HG03432 (cell line): ENCODE results near the gene CRNN.

ENCODE experiments used
- ATAC-seq: cut with Tn5 transposase; IDR thresholded peaks from one replicate; pipeline ENCODE4 v1.9.1; 2021; ENCODE audit warnings: mild to moderate bottlenecking, moderate library complexity; ENCODE audit not compliant: unreplicated experiment

CRNN gene

DNA sequence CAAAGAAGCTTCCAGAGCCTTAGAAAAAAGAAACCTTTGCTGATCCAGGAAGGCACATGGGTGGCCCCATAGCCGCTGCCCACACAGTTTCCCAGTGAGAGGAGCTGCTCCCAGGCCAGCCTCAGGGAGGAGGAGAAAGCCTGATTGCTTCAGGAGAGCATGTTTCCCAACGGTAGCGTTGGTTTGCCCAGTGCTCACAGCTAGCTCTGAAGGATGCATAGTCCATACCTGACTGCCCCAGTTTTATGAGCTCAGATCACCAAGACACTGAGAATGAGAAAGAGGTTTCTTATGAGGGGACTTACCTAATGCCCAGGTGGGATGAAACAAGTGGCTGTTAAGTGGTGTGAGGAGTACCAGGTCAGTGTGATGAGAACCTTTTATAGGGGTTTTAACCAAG lies at the start of gene CRNN:
TSS of gene CRNN (minus strand) at position 355 of the 400 bp plus-strand sequence. CDS start 2,030 bp downstream, outside the sequence.
- no peak for ATAC-seq

DNA sequence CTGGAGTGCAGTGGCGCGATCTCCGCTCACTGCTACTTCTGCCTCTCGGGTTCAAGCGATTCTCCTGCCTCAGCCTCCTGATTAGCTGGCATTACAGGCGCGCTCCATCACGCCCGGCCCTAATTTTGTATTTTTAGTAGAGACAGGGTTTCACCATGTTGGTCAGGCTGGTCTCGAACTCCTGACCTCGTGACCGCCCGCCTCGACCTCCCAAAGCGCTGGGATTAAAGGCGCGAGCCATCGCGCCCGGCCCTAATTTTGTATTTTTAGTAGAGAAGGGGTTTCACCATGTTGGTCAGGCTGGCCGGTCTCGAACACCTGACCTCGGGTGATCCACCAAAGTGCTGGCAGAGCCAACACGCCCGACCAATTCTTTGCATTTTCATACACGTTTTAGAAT lies 48.6 kb upstream of the CRNN start:
- no peak for ATAC-seq

DNA sequence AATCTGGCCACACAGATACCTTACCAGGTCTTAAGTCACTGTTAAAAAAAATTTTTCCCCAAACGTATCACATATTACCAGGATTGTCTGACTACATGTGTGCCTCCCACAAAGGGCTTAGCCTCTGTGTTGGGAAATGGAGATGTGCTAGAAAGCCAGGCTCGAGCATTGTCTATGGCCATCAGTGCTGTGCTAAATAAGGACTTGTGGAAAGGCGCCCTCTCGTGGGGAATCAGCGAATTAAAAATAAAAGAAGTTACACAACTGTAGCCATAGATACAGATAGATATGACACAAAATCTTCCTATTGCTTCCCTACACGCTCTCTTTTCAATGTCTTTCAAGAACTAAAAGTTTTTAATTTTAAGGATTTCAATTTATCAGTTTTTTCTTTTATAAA lies 47.5 kb upstream of the CRNN start:
- ATAC-seq = no peak

DNA sequence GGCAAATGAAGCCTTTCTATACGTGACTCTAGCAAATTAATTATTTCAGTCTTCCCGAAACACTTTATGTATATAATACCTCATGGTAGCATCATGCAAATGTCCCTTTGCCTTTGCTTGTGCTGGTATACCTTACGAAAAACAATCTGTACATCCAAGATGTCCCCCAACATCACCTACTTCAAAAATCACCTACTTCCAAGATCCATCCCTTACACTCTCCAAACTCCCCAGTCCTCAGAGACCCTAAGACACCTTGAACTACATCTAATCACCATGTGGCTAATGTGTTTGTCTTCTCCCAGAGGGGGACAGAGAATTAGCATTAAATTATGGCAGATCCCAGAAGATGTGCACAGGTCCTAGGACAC lies 46.5 kb upstream of the CRNN start:
- no peak for ATAC-seq

DNA sequence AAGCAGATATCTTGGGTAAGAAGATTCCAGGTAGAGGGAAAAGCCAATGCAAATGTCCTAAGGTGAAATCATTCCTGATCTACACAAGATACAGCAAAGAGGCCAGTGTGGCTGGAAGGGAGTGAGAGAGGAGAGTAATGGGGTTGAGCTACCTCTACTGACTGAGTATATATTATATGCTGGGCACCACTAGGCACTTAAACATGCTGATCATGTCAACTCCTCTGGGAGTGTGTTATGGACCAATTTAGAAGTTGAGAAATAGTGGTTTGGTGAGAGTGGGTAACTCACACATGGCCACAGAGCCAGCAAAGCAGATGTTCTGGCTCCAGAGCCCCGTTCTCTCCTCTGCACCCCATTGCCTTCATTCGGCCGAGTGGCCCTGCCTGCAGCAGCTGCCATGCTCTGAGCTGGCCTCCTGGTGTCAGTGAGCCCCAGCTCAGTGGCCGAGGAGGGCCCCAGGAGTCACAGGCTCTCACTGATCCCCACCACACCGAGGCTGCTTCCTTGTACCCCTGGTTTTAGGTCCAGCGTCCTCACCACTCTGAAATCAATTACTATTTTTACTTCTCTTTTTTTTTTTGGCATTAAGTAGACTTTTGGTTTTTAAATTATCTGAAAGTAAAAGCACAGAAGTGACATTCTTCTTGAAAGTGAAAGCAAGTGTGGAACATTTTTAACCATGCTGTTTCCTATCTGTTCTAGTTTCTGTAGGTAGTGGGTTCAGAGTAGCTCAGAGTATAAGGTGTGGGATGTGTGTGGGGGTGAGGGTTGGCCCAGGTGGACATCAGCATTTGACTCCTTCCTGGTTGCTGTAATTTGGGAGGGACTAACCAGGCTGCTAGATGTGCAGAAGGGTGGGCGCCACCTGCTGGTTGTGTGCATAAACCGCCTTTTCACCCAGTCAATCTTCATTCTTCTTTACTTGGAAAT lies 45.8 kb upstream of the CRNN start:
- peak; percentile 95 for ATAC-seq

DNA sequence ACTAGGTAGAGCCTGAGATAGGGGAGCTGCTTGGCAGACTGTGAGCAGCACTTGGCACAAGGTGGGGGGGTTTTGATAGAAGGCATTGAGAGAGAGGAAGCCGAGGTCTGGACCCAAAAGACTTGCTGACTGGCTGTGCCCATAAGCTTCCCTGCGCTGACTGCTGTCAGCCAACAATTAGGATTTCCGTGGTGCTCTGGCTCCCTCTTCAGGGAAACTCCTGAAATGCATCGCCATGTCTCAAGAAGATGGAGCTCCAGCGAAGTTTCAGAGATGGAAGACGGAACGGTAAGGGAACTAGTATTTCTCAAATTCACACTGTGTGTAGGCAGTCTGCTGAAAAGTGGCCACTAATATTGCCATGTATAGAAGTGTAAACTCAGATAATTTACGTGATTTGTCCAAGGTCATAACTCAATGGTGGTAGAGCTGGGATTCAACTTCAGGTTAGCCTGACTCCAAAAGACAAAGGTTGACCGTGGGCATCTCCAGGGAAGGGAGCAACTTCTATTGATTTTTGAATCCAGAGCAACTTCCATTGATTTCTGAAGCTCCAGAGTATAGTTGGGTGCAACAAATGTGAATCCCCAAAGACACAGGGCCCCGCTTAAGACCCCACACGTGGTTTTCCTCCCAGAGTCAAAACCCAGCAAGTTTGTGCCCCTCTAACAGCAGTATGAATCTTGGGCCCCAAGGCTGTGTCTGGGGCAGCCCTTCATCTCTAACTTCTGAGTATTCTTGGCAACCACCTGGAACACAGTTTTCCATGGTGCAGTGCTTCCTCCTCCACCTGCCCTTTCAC lies 44.5 kb upstream of the CRNN start:
- peak; percentile 22 for ATAC-seq

DNA sequence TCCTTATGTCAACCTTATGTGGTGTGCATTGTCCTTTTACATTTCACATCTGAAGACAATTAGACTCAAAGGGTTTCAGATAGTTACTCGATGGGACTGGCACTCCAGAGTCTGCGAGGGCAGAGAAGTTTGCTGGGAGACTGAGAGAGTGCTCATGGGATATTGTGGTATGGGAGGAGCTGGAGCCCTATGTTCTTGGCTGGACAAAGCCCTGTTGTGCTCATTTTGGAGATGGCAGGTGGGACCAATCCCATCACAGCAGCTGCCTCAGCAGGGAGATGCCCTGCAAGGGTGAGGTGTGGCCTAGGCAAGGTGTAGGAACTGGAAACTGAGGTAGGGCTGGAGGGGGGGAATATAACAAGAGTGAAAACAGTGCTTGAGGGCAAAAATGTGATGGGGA lies 43.5 kb upstream of the CRNN start:
- ATAC-seq = no peak

DNA sequence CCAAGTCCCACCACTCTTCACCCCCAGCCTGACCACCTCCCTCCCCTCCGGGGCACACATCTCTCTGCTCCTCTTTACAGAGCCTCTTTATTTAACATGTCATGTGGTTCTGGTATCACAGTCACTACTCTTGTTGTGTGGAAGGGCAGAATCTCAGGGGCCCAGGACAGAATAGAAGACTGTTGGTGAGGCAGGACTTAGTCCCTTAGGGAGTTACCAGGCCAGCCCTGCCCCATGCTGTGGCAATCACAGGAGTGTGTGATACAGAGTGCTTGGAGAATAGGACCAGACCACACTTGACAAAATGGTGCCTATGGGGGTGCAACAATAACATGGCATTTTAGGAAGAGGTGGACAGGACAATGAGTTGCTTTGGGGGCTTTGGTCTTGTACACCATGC lies 43.0 kb upstream of the CRNN start:
- no peak for ATAC-seq

DNA sequence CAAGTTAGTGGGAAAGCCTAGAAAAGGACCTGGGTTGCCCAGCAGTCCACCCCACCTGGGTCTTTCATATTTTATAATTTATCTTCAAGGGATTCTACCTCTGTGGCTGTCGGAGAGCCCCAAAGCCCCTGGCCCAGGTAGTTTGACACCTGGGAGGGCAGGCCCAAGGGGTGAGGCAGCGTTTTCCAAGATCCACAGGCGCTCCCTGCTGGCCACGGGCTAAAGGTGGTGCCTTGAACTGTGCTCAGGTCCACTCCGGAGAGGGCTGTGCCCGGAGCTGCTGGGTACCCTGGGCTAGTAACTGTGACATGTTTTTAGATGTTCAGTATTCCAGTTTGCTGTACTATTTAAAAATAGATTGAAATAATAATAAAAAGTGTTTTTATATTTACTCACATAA lies 37.2 kb upstream of the CRNN start:
- ATAC-seq = no peak

DNA sequence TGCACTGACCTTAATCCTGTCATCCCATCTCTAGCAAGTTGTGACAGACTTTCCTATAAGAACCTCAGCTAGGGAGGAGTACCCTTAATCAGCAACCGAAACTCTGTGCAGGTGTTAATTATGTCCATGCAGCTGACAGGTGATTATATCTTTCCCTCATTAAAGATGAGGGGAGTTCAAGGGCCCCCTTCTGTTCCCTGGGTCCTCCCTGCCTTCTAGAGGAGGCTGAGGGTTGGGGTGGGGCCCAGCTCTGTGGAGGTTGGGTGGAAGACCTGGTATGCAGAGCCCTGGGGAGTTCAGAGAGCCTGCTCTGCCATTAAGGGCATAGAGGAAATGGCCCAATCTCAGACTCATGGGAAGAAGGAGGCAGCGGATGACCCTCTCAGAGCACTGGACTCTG lies 35.6 kb upstream of the CRNN start:
- ATAC-seq = no peak

DNA sequence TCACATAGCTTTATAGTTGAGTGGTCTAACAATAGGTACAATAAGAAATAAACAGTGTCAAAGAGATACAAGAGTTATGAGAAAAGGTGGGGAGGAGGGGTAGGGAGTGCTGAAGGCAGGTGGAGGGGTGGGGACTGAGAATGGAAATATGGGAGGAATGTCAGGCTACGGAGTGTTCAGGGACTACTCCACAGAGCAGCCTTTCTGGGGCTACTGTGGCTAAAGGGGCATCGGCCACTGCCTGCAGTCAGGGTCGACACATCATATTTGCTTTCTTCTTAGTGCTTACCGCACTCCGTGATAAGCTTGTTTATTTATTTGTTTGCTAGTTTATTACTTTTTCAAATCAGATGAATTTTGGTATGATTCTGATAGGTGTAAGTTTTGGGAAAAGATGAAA lies 34.4 kb upstream of the CRNN start:
- no peak for ATAC-seq

DNA sequence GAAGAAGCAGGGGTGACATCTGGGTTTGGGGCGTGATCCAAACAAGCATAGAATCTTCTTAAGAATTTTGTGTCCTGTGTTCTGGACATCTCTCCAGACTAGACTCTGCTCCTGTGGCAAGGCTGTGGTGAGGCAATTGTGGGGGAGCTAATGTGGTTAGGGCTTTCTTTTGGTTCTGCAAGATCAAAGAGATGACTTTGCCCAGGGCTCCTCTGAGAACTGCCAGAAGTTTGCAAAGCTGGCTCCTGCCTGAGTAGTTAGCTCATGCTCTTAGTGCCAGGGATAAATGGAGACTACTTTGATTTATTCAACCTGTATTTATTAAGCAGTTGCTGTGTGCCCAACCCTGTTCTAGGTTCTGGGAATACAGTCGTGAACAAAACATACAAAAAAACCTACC lies 34.0 kb upstream of the CRNN start:
- ATAC-seq = no peak

DNA sequence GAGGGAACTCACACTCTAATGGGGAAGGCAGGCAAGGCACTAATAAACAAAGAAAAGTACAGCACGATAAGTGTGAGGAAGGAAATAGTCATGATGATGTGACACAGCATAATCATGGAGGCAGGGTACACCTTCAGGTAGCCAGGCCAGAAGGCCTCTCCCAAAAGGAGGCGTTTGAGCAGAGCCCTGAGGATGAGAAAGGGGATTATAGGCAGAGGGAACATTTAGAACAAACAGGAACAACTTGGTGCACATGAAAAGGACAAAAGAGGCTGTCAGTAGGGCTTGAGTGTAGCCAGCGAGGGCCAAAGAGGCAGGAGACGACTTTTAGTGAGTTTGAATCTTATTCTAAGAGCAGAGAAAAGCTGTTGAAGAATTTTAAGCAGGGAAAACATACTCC lies 33.4 kb upstream of the CRNN start:
- ATAC-seq = no peak

DNA sequence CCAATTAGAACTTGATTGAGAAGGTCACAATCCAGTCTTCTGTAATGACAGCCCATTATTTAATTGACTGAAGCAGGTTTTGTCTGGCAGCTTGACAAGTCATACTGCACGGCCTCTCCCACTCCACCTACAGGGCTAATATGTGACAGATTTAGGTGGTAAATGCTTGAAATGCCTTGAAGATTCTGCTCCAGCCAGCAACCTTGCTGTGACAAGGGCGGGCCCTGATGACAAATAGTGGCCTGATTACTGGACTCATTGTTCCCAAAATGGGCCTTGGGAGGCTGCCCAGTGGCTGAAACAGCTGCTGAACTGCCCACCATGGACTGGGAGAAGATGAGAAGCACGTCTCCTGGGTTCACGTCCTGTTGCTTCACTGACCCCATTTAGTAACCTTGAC lies 30.0 kb upstream of the CRNN start:
- no peak for ATAC-seq

DNA sequence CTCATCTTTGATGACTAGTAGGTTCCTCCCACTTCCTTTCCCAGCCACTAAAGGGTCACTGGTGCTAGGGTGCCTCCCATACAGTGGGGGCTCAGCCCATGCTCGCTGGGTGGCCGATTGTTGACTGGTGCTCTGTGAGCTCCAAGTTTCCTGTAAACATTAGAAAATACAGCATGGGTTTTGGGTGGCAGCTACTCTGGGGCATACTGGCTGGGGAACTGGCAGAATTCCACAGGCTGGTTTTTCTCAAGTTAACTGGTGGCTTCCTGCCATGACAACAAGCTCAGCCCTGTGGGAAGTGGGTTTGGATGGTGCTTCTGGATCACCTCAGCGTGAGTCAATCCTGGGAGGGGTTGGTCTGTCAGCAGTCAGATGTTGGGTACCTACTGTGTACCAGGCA lies 28.7 kb upstream of the CRNN start:
- no peak for ATAC-seq

DNA sequence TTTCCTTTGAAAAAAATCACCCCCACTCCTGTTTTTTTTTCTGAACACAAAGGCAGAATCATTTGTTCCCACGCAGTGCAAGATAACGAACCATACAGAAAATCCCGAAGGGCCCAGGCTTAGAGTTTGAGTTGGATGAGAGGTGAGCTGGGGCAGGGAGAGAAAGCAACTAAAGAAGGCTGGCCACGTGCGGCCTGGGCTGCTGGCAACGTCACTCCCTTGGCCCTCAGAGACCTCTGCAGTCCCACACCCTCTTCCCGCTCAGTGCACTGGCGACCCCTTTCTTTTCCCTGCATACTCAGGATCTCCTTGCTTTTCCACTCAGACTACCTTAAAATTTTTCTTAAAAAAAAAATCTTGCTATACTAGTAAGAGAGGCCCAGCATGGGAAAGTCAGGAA lies 28.2 kb upstream of the CRNN start:
- ATAC-seq = no peak

DNA sequence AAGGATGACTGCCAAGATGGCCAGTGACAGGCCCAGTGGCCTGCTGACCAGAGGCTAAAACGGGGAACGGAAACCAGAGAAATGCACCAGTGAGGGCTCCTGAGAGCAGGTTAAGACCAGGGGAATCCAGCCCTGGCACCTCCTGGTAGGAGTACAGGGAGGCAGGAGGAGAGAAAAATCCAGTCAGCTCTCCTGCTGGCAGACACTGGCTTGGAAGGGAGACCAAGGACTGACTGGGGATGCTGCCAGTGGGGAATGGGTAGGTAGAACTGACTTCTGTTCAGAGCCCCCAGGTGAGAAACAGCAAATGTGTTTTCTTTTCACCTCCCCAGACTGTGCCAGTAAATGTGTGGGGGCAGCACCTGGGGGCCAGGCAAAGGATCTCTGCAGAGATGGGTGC lies 27.7 kb upstream of the CRNN start:
- no peak for ATAC-seq

DNA sequence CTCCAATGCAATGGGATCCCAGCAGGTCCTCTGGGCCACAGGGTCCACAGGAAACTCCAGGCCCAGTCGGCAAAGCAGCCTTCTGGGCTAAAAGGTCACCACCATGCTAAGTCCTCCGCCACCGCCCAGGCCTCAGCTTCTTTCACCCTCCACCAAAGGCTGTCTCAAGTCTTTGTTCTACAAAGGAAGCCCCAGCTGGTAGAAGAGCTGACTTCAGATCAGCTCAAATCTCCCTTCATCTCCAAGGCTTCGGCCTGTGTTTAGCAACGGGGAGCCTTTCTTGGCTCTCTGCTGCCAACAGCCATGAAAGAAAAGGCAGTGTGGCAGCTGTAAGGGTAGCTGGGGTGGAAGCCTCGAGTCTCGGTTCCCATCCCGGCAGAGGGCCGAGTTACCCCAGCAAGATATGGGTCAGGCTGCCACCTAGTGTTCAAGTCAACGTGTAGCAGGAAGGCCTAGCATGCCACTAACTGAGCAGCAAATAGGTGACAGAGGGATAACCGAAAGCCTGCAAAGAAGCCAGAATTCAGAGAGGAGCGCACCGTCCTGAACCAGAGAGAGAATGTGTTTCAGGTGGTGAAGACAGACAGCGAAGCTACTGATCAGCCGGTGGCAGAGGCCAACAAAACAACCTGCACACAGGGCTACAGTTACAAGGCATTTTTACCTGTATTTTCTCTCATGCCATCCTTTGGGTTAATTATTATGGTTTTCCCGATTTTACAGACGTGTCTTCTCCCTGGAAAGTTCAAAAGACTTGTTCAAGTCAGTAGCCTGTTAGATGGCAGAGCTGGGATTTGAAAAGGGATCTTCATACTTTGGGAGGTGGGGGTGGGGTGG lies 26.8 kb upstream of the CRNN start:
- peak; percentile 91 for ATAC-seq

DNA sequence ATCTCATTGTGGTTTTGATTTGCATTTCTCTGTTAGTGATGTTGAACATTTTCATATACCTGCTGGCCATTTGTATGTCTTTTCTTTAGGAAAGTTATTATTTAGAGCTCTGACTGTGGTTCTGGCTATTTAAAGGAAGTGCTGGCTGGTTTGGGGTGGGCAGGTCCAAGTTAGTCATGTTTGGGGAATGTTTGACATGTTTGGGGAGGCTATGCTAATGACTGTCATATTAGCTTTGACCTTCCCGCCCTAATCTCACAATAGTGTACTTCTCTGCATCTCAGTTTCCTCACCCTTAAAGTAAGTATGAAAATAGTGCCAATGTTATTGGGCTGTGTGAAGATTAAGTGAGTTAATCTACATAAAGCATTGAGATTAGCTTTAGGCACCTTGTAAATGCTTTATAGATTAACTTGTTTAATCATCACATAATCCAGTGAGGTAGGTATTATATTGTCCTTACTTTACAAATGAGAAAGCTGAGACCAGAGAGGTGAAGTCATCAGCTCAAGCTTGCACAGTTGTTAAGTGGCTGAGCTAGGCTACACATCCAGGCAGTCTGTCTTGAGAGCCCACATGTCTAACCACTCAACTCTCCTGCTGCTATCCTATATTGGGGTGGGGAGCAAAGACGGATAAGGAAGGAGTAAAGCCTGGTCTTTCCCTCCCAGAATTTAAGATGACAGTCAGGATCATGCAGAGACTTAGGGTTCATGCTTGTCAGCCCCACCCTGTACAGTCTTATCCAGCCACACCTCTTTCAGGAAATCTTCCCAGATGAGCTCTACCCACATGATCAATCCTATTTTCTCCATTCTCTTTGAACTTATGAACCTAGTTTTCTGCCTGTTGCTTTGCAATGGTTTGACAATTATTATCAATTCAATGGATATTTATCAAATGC lies 22.8 kb upstream of the CRNN start:
- no peak for ATAC-seq

DNA sequence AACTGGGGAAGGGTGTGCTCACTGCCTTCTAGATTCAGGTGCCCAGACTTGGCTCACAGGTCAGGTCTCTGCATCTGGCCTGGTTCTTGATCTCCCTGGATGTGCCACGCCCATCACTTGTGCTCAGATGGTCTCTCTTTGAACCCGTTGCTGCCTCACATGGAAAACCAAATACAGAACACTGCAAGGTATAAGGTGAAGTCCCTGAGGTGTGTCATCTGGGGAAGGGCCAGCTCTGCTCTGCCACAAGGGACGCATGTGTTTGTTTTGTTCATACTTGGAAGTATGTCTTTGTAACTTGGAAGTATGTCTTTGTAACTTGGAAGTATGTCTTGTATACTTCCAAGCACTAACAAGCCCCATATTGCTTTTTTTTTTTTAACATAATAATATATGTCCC lies 13.4 kb upstream of the CRNN start:
- no peak for ATAC-seq
